H1 (cell line): Measurements from ENCODE around the gene DDAH2.

Experiments
- CREB1 ChIP-seq: IDR thresholded peaks from 2 replicates; pipeline ENCODE4 v1.6.1; 2012; ENCODE audit warnings: inconsistent platforms
- CTCF ChIP-seq, 3 experiments: IDR thresholded peaks; 1 replicate in 2 of 3; 2 replicates in 1 of 3; pipeline versions ENCODE4 v1.5.1 to v1.6.1; 2011; ENCODE audit warnings: low read length in 3 of 3, mild to moderate bottlenecking in 3 of 3, inconsistent platforms in 2 of 3, low read depth in 1 of 3, moderate library complexity in 1 of 3; ENCODE audit not compliant: insufficient read depth in 1 of 3; ENCODE audit errors: control extremely low read depth in 1 of 3
- GTF2F1 ChIP-seq: IDR thresholded peaks from 2 replicates; pipeline ENCODE4 v1.6.1; 2012; ENCODE audit warnings: low read depth, low read length, improper control_type of control experiment, borderline replicate concordance
- HDAC6 ChIP-seq: IDR thresholded peaks from one replicate; pipeline ENCODE4 v1.7.1; 2012; ENCODE audit warnings: low read depth, mild to moderate bottlenecking, inconsistent platforms, low read length, moderate library complexity
- JUND ChIP-seq: IDR thresholded peaks from 2 replicates; pipeline ENCODE4 v1.6.1; 2011; ENCODE audit warnings: mild to moderate bottlenecking, improper control_type of control experiment, low read length
- POLR2A ChIP-seq, 2 experiments: IDR thresholded peaks; 1 replicate in 1 of 2; 2 replicates in 1 of 2; pipeline ENCODE4 v1.6.1; 2011; ENCODE audit warnings: low read depth in 2 of 2, low read length in 2 of 2, mild to moderate bottlenecking in 2 of 2; ENCODE audit errors: control extremely low read depth in 1 of 2
- POLR2AphosphoS5 ChIP-seq: IDR thresholded peaks from 2 replicates; pipeline ENCODE4 v1.6.1; 2011; ENCODE audit warnings: low read depth, low read length
- RAD21 ChIP-seq, 2 experiments: IDR thresholded peaks in 1 of 2; conservative IDR thresholded peaks in 1 of 2; 2 replicates each; pipeline ENCODE4 v1.6.1; 2011; ENCODE audit warnings: low read depth in 2 of 2, low read length in 2 of 2, improper control_type of control experiment in 1 of 2, inconsistent platforms in 1 of 2, mild to moderate bottlenecking in 1 of 2, moderate library complexity in 1 of 2
- RFX5 ChIP-seq: IDR thresholded peaks from 2 replicates; pipeline ENCODE4 v1.6.1; 2011; ENCODE audit warnings: low read depth, low read length, improper control_type of control experiment, borderline replicate concordance
- RNF2 ChIP-seq: fragments of 200-900, 300-1000 bp; sonication (generic); IDR thresholded peaks from 2 replicates; pipeline ENCODE4 v1.7.1; 2016; ENCODE audit warnings: borderline replicate concordance, low read depth, mild to moderate bottlenecking, antibody characterized with exemption, low read length; ENCODE audit not compliant: poor library complexity, severe bottlenecking; ENCODE audit errors: missing control alignments
- RXRA ChIP-seq: IDR thresholded peaks from 2 replicates; pipeline ENCODE4 v1.6.1; 2011; ENCODE audit warnings: low read depth, mild to moderate bottlenecking, low read length, moderate library complexity; ENCODE audit not compliant: insufficient read depth
- SIRT6 ChIP-seq: IDR thresholded peaks from one replicate; pipeline ENCODE4 v1.7.1; 2012; ENCODE audit warnings: low read length, inconsistent platforms
- TAF1 ChIP-seq: IDR thresholded peaks from 2 replicates; pipeline ENCODE4 v1.6.1; 2011; ENCODE audit warnings: mild to moderate bottlenecking, low read depth, low read length

GRCh38 chr6:31711233-31711632 lies 17.9 kb downstream of the DDAH2 start:
- TF ChIP-seq RXRA (no peak), CREB1 (no peak), POLR2AphosphoS5 (no peak), RFX5 (no peak), JUND (no peak), HDAC6 (no peak), CTCF (IDR thresholded peaks at IDR 0.05; ENCODE audit: control extremely low read depth in 1 of 3, insufficient read depth in 1 of 3, low read depth in 1 of 3, low read length in 3 of 3) (no peak), RAD21 (IDR thresholded peaks at IDR 0.05 in 1 of 2, conservative IDR thresholded peaks at IDR 0.05 in 1 of 2; ENCODE audit: low read depth in 2 of 2, low read length in 2 of 2) (no peak), TAF1 (no peak), SIRT6 (no peak), GTF2F1 (no peak), RNF2 (no peak), POLR2A (IDR thresholded peaks at IDR 0.05; ENCODE audit: control extremely low read depth in 1 of 2, low read depth in 2 of 2, low read length in 2 of 2) (no peak)
